Bone marrow (tissue), 2 donors: ENCODE results near the gene TMC7.

Experiments
- DNase-seq, 2 donors: peaks; one replicate each; lab custom pipeline; 2025; lab: John Stamatoyannopoulos, UW

The TMC7 gene

DNA sequence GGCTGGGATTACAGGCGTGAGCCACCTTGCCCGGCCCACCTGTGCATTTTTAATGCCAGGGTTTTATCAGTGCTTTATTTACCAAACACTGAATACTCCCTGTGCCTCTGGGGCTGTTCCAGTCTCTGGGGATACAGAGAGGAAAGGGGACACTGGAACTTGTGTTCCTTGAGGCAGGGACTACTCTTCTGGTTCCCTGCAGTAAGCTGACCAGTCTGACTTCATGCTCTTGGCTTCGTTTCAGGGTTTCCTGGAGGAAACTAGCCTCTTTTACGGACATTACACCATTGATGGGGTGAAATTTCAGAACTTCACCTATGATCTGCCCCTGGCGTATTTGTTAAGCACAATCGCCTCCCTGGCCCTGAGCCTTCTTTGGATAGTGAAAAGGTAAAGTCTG, 46.2 kb downstream of the TMC7 start:
- DNase-seq: no peak

DNA sequence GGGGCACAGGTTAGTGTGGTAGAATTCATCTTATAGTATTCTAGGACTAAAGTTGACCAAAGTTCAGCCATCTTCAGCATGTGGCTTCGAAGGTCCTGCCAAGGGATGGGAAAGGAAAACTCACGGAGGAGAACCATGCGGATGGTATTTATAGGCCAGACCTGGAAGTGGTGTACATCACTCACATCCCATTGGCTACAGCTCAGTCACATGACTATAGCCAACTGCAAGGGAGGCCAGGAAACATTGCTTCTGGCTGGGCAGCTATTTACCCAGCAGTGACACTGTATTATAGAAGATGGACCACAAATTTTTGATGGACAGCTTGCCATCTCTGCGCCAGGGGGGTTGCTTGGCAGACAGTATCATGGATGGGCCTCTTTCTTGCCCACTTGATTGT, 48.0 kb downstream of the TMC7 start:
- DNase-seq: no peak

DNA sequence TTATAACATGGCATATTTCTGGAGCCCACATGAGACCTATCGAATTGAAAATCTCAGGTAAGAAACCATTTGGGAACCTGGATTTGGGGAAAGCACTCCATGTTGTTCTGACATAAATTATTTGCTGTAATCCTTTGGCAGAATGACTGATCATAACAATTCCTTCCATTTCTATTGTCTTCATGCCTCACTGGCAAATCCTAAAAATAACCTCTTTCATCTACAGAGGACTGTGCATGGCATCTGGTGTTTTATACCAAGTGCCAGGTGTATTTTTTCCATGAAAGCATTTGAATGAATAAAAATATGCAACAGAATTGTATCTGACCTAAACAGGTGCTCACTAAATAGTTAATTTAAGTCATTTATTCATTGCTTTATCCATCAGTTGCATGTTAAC, 50.0 kb downstream of the TMC7 start:
- DNase-seq: no peak

DNA sequence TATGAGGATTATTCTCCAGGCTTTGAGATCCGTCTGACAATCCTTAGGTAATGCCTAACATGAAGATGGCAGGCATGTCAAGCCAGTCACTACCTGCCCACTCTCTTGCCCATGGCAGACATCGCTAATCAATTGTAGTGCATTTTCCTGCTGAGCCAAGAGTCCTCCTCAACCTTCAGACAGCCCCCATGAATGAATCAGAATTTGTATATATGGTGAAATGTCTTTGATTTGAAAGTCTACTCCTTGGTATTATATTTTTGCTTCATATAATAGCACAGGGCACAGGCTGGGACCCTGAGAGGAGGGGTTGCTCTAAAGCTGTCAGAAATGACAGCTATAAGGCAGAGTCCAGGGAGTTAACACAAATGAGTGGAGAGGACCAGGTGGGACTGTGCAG, 56.7 kb downstream of the TMC7 start:
- DNase-seq: no peak

DNA sequence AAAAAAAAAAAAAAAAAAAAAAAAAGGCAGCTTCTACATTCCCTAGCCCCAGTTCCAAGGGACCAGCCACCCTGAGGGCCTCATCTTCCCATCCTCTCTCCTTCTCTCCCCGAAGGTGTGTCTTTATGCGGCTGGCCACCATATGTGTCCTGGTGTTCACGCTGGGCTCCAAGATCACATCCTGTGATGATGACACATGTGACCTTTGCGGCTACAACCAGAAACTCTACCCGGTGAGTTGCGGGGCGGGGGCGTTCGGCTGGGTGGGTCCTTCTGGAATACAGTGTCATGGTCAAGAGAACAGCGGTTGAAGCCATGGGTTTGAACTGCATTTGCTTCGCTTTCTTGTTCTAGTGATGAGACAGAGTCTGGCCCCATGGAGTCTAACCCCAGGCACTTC, 61.0 kb downstream of the TMC7 start:
- DNase-seq: no peak

DNA sequence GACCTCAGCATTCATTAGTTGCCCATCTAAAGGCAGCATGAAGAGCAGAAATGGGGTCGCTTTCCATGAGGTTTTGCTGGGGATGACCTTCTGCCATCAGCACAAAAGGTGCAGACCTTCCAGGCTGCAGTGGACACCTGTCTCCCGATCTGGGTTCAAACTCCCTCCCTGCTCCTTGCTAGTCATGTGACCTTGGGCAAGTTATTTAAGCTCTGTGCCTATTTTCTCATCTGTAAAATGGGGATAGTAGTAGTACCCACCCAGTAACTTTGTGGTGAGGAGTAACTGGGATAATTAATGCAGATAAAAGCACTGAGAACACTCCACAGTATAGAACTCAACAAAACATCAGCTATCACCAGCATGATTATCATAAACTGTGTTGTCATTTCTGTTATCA, 62.3 kb downstream of the TMC7 start:
- no peak for DNase-seq

DNA sequence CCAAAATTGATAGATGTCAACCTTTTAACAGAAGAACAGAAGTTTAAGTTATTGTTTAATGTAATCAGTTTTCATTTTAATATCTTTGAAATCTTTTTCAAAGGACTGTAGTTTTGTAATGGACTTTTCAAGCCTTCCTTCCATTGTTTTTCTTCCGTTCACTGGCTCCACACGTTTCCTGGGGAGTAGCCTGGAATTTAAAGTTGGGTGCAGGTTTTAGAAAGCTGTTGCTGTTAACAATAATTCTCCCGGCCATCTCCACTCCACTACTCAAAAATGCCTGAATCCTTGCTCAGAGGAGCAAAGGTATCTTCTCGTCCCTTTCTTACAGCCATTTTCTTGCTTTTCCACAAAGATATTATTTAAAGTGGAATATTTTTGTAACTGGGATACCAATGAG, 79.0 kb downstream of the TMC7 start:
- no peak for DNase-seq

DNA sequence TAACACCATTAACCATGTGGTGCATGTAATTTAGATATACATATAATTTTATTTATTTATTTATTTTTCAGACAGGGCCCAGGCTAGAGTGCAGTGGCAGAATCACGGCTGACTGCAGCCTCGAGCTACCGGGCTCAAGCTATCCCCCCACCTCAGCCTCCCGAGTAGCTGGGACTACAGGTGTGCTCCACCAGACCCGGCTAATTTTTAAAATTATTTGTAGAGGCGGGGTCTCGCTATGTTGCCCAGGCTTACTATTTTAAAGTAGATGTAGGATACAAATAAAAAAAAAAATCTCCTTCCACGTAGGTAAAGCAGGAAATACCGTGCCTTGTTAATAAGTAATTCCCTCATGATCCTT, 83.2 kb downstream of the TMC7 start:
- no peak for DNase-seq

DNA sequence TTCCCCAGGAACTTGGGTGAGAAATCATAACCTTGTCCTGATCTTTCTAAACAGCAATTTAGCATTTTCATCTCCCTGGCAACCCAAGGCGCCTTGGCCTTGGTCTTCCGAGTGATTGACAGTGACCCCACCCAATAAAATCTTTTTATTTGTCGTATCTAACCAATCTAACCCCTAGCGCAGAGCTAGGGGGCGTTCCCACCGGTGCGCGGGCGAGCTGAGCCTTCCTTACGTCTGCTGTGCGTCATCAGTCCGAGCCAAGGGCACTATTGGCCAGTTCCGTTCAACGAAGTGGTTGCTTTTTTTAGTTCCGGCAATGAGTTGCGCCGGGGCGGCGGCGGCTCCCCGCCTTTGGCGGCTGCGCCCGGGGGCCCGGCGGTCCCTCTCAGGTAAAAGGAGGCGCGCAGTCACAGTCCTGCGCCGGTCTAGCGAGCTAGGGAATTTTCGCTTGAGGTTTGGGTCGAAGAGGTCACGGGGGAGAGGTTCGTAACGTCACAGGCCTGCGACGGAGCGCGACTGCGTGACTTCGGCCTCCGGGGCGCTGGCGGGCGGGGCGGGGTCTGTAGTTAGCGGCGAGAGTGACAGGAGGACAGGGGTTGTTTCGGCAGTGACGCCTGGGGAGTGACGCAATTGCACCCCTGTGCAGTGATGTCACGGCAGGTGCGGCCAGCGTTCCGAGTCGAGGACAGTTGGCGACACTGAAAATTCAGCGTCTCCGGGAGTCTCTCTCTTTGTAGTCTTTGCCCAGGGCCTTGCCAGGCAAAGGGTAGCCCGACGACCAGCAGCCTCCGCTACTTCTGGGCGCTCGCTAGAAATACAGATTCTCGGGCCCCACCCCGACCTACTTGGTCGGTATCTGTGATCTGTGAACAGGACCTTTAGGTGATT, 83.9 kb downstream of the TMC7 start, which contains the start of gene COQ7:
Gene COQ7, plus strand, starts transcription at position 266 of the 888 bp plus-strand sequence. Its CDS starts 51 bp downstream, at position 317.
- peak; percentile 97 to 99 for DNase-seq

DNA sequence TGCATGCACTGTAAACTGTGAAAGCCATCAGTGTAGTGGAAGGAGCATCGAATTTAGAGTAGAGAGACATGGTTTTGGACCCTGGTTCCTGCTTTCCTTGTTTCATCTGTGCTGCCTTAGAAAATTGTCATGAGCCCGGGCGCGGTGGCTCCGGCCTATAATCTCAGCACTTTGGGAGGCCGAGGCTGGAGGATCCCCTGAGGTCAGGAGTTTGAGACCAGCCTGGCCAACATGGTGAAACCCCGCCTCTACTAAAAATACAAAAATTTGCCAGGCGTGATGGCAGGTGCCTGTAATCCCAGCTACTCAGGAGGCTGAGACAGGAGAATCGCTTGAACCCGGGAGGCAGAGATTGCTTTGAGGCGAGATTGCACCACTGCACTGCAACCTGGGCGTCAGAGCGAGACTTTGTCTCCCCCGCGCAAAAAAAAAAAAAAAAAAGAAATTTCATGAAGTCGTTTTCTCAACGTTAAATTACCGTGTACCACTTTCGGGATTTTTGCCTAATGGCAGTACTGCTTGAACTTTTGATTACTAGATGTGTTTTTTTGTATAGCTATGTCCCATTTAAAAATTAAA, 84.6 kb downstream of the TMC7 start:
- DNase-seq: no peak

DNA sequence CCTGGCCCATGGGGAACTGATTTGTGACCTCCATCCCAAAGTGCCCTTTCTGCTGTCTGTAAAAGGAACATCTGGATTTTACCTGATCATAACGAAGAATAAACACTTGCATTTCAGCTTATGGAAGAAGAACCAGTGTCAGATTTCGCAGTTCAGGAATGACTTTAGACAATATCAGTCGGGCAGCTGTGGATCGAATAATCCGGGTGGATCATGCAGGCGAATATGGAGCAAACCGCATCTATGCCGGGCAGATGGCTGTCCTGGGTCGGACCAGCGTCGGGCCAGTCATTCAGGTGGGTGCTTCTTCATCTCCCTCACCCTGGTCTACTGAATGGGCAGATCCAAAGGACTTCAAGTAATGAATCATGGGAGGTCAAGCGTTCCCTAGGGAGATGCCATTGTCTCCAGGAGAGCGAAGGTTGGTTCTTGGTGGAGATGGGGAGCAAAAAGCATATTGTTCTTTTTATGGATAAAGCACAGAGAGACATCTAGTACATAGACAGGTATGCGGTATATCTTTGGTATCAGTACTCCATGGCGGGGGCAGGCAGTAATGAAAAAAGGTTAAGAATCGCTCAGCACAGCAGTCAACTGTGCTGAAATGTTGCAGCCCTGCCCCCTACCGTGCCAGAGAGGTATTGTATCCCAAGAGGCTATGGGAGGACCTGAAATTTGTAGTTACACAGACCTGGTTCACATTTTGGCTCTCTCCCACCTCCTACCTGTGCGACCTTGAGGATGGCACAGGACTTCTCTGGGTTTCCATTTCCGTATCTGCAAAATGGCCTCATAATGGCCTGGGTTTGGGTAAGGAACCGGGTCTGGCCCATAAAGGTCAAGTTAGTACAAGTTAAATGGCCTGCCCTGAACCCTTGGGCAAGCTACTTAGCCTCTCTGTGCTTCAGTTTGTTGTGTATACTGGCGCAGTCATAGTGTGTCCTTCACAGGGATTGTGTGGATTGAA, 88.4 kb downstream of the TMC7 start:
- DNase-seq: peak; percentile 2 to 11

DNA sequence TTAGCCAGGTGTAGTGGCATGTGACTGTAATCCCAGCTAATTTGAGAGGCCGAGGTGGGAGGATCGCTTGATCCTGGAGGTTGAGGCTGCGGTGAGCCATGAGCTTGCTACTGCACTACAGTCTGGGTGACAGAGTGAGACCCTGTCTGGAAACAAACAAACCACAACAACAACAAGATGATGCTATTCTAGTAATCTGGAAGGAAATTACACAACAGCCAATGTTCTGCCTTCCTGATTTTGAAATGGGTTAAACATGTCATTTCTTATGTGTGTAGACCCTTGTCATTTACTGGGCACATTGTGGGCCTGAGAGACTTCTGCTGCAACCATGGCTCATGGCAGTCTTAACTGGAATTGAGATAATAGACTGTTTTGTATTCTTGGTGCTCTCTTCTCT, 89.6 kb downstream of the TMC7 start:
- no peak for DNase-seq

DNA sequence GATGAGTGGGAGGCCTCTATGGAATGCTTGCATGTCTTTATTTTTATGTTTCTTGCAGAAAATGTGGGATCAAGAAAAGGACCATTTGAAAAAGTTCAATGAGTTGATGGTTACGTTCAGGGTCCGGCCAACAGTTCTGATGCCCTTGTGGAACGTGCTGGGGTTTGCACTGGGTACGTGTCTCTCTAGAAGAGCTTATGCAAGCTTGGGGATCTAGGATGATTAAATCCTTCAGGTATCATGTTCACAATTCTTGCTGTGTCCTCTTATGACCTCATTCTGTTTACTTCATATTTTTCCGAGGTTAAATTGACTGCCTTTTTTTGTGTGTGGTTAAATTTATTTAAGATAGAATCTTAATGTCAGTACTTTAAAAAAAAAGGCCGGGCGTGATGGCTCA, 90.1 kb downstream of the TMC7 start:
- DNase-seq: no peak

DNA sequence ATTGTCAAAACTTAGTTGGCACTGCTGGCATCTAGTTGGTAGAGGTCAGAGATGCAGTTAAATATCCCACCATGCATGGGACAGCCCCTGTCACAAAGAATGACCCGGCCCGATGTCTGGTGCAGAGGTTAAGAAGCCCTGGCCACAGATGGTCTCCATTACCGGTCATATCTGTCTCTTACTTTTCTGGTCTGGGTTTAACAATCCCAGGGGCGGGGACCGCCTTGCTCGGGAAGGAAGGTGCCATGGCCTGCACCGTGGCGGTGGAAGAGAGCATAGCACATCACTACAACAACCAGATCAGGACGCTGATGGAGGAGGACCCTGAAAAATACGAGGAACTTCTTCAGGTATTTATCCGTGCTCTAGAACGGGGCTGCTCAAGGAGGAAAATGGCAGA, 91.8 kb downstream of the TMC7 start:
- DNase-seq: no peak

DNA sequence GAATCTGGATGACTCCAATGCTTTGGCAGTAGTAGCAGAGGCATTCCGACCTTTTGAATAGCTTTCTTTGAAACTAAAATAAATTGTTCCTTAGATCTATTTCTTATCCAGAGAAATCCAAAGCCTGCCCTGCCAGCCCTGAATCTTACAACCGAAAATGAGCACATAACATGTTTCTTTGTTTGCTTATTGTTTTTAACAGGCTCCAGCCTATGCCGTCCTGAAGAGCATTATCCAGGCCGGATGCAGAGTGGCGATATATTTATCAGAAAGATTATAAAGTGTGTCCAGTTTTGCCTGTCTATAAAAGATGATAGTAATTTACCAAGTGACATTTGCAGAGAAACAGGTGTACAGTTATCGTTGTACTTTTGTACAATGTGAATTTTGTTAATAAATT, 94.1 kb downstream of the TMC7 start:
- no peak for DNase-seq

DNA sequence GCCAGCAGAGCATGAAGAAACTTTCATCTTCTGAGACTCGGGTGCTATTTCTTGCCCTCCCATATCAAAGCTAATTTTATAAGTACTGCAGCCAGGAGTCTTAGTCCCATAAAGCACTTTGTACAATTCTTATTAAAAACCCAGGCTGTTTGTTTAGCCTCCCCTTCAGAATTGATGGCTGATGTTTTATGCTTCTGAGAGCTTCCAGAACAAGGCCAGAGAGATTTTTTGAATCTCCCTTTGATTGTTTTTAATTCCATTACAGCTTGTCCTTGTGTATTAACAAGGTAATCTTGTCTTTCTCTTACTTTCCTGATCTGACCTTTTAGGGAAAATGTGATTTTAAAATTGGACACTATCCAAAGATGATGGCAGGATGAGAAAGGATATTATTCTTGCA, 99.9 kb downstream of the TMC7 start:
- no peak for DNase-seq

DNA sequence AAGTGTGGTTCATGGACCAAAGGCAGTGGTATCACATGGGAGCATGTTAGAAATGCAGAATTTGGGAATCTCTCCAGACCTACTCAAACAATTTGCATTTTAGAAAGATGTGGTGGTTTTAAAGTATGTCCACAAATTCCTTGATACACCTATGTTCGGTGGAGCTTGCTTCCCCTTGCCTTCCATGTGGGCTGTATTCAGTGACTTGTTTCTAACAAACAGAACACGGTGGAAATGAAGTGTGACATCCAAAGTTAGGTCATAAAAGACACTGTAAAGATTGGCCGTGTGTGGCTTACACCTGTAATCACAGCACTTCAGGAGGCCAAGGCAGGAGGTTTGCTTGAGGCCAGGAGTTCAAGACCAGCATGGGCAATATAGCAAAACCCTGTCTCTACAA, 100.4 kb downstream of the TMC7 start:
- DNase-seq: no peak

DNA sequence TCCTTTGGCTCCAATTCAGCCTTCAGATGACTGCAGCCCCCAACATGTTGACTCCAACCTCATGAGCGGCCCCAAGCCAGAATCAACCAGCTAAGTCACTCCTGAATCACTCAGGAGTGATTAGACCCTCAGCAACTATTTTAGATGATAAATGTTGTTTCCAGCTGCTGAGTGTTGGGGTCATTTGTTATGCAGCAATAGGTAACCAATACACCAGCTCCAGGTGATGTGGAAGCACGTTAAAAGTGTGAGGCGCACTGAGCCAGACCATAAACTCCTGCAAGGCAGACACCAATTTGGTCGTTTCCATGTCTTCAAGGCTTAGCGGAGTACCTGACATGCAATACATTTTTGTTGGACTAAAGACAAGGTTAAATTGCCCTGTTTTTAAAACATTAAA, 101.1 kb downstream of the TMC7 start:
- no peak for DNase-seq

DNA sequence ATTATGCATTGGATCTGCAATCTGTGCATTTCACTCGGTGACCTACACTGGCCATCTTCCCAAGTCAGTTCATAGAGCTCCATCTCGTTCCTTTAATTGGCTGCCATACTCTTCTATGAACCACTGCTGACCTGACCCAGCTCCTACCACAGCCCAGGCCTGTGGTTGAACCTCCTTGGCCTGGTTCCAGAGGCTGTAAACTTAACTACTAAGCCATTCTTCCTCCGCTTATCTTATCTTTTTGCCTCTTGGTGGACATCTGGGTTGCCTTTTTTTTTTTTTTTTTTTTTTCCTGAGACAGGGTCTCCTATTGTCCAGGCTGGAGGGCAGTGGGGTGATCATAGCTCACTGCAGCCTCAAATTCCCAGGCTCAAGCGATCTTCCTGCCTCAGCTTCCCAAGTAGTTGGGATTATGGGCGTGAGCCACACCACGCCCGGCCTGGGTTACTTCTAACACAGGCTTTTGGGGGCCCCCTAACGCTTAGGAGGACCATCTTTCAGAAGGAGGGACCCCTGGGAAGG, 102.0 kb downstream of the TMC7 start:
- no peak for DNase-seq

DNA sequence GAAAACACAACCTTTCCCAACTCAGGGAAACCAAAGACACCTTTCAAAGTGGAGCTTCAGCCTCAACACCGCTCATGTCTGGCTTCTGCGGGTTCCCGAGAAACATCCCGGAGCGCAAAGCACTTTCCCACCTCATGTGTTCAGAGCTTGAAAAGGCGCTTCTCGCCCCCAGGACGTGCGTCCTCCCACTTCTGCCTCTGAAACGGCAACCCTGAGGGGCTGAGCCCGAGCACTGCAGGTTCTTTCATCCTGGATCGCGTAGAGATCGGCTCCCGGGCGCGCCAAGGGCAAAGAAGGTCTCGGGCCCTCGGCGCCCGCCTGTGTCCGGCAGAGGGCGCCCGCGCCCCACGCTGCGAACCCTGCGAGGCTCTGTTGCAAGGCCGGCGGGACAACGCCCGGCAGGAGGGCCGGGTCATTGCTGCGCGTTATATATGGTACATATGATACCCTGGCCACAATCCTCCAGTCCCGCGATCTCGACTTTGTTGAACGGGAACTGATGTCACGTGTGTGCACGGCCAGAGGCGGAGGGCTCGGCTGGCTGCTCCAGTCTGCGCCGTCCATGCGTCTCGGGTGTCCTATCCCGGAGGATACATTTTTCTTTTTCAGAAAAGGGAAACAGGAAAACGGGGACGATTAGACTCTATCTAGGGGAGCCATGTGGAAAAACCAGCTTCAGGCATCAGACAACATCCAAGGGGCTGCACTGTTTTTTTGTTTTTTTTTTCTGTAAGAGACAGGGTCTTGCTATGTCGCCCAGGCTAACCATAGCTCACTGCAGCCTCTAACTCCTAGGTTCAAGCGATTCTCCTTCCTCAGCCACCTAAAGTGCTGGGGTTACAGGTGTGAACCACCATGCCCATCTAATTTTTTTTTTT, 102.8 kb downstream of the TMC7 start:
- peak; percentile 43 to 74 for DNase-seq

DNA sequence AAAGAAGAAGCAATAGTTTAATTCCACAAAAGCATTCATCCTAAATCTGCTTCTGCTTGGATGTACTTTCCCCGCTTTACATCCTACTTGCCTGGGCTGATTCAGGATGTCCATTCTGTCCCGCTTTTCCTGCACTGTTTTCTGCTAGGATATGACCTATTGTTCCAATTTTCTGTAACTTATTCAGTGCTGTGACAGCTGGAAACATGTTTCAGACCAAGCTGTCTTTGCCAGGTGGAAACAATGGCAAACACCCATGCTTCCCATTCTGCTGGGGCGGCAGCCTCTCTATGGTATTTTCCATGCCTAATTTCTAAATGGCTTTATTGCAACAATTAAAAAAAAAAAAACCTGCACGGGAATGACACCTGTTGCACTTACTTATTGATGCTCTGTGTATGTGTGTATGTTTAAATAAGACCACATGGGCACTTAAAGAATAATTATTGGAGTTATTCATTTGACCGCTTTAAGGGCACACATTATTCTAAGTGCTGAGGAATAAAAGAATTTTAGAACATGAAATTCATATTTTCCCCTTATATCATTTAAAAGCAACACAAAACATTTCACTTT, 104.7 kb downstream of the TMC7 start:
- DNase-seq: no peak
